GM21367 (cell line): Measurements from ENCODE around the gene P2RX4.
"Not testable (repeated sequence)": the region's sequence is repeated elsewhere in the genome, so short reads cannot be mapped to it uniquely, and the experiment has no call there.

Experiments
- ATAC-seq: cut with Tn5 transposase; IDR thresholded peaks from one replicate; pipeline ENCODE4 v1.9.1; 2021; ENCODE audit not compliant: unreplicated experiment

The P2RX4 gene

GRCh38 chr12:121209624-121210572, at the start of gene P2RX4:
Gene P2RX4, plus strand, starts transcription at chr12:121210129. Its CDS starts 36 bp downstream, at chr12:121210165.
- peak; percentile 73 for ATAC-seq

- ATAC-seq = no peak
Measured at GRCh38 chr12:121162384-121162783, 47.5 kb upstream of the P2RX4 start.

- no peak for ATAC-seq
Measured at GRCh38 chr12:121162985-121163384, 46.9 kb upstream of the P2RX4 start.

- ATAC-seq = not testable (repeated sequence)
Measured at GRCh38 chr12:121164839-121165238, 45.1 kb upstream of the P2RX4 start.

GRCh38 chr12:121165316-121165715, 44.6 kb upstream of the P2RX4 start:
- ATAC-seq = no peak

GRCh38 chr12:121166356-121166755, 43.6 kb upstream of the P2RX4 start:
- ATAC-seq = no peak

- no peak for ATAC-seq
Measured at GRCh38 chr12:121167232-121167820, 42.6 kb upstream of the P2RX4 start.

GRCh38 chr12:121167951-121168350, 42.0 kb upstream of the P2RX4 start:
- no peak for ATAC-seq

GRCh38 chr12:121170151-121170550, 39.8 kb upstream of the P2RX4 start:
- no peak for ATAC-seq

GRCh38 chr12:121170611-121171260, 39.2 kb upstream of the P2RX4 start:
- no peak for ATAC-seq

GRCh38 chr12:121172145-121172544, 37.8 kb upstream of the P2RX4 start:
- no peak for ATAC-seq

GRCh38 chr12:121175383-121176119, 34.4 kb upstream of the P2RX4 start:
- ATAC-seq = no peak

GRCh38 chr12:121176826-121177529, 33.0 kb upstream of the P2RX4 start:
- no peak for ATAC-seq

- ATAC-seq = no peak
Measured at GRCh38 chr12:121181181-121181580, 28.7 kb upstream of the P2RX4 start.

- no peak for ATAC-seq
Measured at GRCh38 chr12:121182222-121182893, 27.6 kb upstream of the P2RX4 start.

GRCh38 chr12:121184425-121184824, 25.5 kb upstream of the P2RX4 start:
- ATAC-seq = no peak

- ATAC-seq = no peak
Measured at GRCh38 chr12:121184984-121185889, 24.7 kb upstream of the P2RX4 start.

- ATAC-seq = no peak
Measured at GRCh38 chr12:121186826-121187225, 23.1 kb upstream of the P2RX4 start.

- no peak for ATAC-seq
Measured at GRCh38 chr12:121187501-121187900, 22.4 kb upstream of the P2RX4 start.
